ENCODE data around the gene C10orf95. TPM values are rescaled to one million over a fixed set of nuclear protein-coding genes. Genes with fewer than 3 reads are reported as not detected.
A peak's percentile ranks its signal among the peaks of the same experiment; 100 is the strongest.

The C10orf95 gene
- total RNA-seq, 2 donors from 2014 or later, result 2.8 to 4.8 TPM

- DNase-seq, result peak; percentile 74
- Histone ChIP-seq H3K9me3 (no peaks in the 10 kb centered on the region), H3K27ac (no peak overlapping the region), H3K4me3 (peak overlapping the region; percentile 71), H3K36me3 (no peaks in the 10 kb centered on the region), H3K27me3 (no peaks in the 10 kb centered on the region), H3K4me1 (peaks cover 15% of the 10 kb centered on the region), H3K9ac (ENCODE audit: low read depth in 2 of 2, low read length in 2 of 2) (peak overlapping the region; percentile 15 to 30)
- intact Hi-C loops (cut with DNase I), result loop anchor here (5.0 kb wide), 1 partner anchor 63 kb away; no protein-coding TSS in a partner anchor
- TF ChIP-seq CTCF (IDR thresholded peaks at IDR 0.05), result no peak
These were observed 31.8 kb downstream of the C10orf95 start for GRCh38 chr10:102419269-102420180.

- Histone ChIP-seq H3K27me3 (no peaks in the 10 kb centered on the region), H3K36me3 (no peaks in the 10 kb centered on the region), H3K9ac (ENCODE audit: low read depth in 2 of 2, low read length in 2 of 2) (peak within 1 kb of the TSS in 1 of 2 donors; percentile 15), H3K27ac (no peak within 1 kb of the TSS), H3K4me1 (peaks cover 15% of the 10 kb centered on the region), H3K9me3 (no peaks in the 10 kb centered on the region), H3K4me3 (peak within 1 kb of the TSS; percentile 71)
- intact Hi-C loops (cut with DNase I), result no loop called here
- no peak for DNase-seq
- no peak for TF ChIP-seq CTCF (IDR thresholded peaks at IDR 0.05)
These were observed 32.6 kb downstream of the C10orf95 start, which contains the start of gene PSD for GRCh38 chr10:102418622-102419268. TSS of gene PSD (minus strand) at chr10:102418785. CDS start at chr10:102417038, 1,747 bp downstream.

- no peak overlapping the region for H3K9ac ChIP-seq (ENCODE audit: low read depth in 2 of 2, low read length in 2 of 2)
- no peaks in the 10 kb centered on the region for H3K9me3 ChIP-seq
- H3K27me3 ChIP-seq, result no peaks in the 10 kb centered on the region
- H3K4me3 ChIP-seq, result no peak overlapping the region
- no peak for DNase-seq
- intact Hi-C loops (cut with DNase I), result no loop called here
- no peaks in the 10 kb centered on the region for H3K36me3 ChIP-seq
- no peak overlapping the region for H3K27ac ChIP-seq
- TF ChIP-seq CTCF (IDR thresholded peaks at IDR 0.05), result no peak
- peaks cover 10% of the 10 kb centered on the region for H3K4me1 ChIP-seq
These were observed 34.6 kb downstream of the C10orf95 start for GRCh38 chr10:102416695-102417094.

GRCh38 chr10:102416283-102416682, 35.1 kb downstream of the C10orf95 start:
- no peak for TF ChIP-seq CTCF (IDR thresholded peaks at IDR 0.05)
- no peak overlapping the region for H3K9ac ChIP-seq (ENCODE audit: low read depth in 2 of 2, low read length in 2 of 2)
- no peaks in the 10 kb centered on the region for H3K9me3 ChIP-seq
- no peak overlapping the region for H3K27ac ChIP-seq
- DNase-seq, result no peak
- no peaks in the 10 kb centered on the region for H3K36me3 ChIP-seq
- peaks cover 10% of the 10 kb centered on the region for H3K4me1 ChIP-seq
- no peaks in the 10 kb centered on the region for H3K27me3 ChIP-seq
- H3K4me3 ChIP-seq, result no peak overlapping the region
- intact Hi-C loops (cut with DNase I), result no loop called here

GRCh38 chr10:102414749-102415148, 36.6 kb downstream of the C10orf95 start:
- Histone ChIP-seq H3K4me1 (peaks cover 5% of the 10 kb centered on the region), H3K9ac (ENCODE audit: low read depth in 2 of 2, low read length in 2 of 2) (no peak overlapping the region), H3K27ac (no peak overlapping the region), H3K36me3 (no peaks in the 10 kb centered on the region), H3K4me3 (no peak overlapping the region), H3K9me3 (no peaks in the 10 kb centered on the region), H3K27me3 (peaks cover 11% of the 10 kb centered on the region)
- TF ChIP-seq CTCF (IDR thresholded peaks at IDR 0.05), result no peak
- no peak for DNase-seq
- intact Hi-C loops (cut with DNase I), result no loop called here
